GM19099 (cell line): ENCODE measurements around the gene LRP5.

ENCODE experiments used
- POLR2A ChIP-seq: IDR thresholded peaks from 3 replicates; pipeline ENCODE4 v1.6.1; 2011; ENCODE audit warnings: low read depth; ENCODE audit not compliant: insufficient read length; ENCODE audit errors: extremely low read depth

The LRP5 gene

DNA sequence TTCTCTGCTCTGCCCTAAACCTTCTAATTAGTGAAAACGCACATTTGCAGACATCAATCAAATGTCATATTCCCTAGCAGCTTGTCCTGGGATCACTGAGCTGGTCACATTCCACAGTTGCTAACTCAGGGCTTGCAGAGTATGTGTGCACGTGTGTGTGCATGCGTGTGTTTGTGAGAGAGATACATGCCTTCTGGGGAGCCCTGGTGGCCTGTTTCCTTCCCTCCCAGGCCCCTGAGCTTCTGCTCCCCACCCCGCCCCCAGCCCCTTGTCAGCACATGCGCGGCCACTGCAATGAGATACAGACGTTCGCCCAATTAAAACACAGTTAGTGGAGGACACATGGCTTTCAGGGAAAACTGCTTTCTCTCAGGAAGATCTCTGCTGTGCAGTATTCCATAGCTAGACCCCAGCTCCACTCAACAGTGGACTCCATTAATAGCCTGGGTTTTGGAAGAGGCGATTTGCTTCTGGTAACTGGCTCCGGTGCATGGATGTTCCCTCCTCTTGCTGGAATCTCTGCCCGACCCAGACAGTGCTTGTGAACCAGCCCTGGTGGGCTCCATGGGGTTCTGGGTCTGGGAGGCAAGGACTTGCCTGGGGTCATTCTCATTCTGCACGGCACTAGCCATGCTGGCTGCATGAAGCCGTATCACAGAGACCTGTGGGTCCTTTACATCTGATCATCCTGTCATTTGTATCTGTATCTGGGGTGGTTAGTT is 17.7 kb downstream of the LRP5 start:
- TF ChIP-seq POLR2A: no peak

DNA sequence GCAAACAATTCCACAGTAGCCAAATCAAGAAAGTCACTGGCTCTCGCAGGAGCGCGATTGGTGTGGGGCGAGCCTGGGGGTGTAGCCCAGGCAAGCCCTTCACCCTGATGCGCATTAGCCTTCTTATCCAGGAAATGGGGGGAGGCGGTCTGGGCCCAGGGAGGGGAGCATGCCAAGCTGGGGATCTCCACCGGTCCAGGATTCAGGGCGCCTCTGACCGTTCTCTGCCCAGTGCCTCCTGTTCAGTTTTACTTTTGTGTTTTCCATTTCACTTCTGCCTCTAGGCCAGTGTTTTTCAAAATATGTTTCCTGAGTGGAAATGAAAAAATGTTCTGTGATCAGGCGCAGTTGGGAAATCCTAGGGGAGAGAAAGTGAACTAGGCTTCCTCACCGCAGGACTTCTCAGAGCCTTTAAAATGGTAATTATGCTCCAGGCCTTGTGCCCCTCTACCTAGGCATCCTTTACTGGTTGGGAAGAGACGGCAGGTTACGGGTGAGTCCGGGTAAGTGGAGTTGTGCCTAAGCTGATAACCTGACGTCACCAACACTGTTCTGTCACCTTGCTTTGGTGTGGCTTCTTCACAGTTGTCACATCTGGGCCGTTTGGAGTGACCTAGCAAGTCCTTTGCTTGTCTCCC is 18.4 kb downstream of the LRP5 start:
- TF ChIP-seq POLR2A: no peak

DNA sequence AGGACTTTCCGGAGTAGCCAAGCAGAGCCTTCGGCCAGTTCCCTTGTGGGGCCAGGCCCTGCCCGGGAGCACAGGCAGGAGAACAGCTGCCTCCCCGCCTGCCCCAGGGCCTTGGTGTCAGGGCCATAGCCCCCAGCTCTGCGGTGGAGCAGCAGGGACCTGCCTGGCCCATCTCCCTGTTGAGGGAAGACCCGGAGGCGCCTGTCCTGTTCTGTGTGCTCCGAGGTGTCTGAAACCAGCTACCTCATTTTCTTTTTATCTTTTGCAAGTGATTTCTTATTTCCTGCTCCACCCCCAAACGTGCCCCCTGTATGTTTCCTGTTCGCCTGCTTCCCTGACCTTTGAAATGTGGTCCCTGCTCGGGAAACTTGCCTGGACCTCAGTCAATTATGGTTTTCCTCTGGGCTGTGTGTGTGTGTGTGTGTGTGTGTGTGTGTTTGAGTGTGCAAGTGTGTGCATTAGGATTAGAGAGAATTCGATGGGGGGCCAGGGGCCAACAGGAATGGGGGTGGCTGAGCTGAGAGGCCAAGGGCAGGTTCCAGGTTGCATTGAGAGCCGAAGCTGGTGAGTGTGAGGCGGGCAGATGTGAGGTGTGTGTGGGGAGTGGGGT is 19.1 kb downstream of the LRP5 start:
- no peak for TF ChIP-seq POLR2A

DNA sequence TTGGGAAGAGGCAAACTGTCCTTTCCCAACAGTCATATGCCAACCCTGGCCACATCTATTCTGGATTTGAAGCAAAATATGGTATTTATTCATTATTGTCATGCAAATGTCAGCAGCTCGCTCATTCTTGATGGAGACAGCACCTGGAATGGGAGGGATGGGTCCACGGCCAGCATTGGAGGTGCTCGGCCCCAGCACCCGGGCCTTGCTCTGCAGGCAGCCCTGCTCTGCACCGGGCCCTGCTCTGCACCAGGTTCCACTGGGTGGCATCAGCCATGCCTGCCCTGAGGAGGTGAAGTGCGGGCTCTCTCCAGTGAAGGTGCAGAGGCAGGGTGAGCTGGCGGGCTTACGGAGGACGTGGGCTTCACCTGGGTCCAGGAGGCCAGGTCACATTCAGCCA is 19.8 kb downstream of the LRP5 start:
- TF ChIP-seq POLR2A: no peak

DNA sequence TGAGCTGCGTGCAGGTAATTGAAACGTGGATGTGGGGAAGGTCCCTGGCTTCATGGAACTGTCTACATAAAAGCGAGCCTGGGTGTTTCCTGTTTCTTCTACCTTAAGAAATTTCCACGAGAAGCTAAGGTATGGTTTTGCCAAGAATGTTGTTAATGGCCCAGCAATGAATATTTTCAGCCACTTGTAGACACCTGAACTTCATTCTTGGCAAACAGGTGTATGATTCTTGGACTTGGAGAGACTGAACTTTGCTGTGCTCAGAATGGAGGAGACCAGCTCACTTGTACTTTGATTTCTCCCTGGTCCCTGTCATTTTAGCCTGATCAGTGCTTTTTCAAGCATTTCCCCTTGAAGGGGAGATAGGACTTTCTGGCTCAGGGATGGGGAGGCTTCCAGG is 20.8 kb downstream of the LRP5 start:
- TF ChIP-seq POLR2A: no peak

DNA sequence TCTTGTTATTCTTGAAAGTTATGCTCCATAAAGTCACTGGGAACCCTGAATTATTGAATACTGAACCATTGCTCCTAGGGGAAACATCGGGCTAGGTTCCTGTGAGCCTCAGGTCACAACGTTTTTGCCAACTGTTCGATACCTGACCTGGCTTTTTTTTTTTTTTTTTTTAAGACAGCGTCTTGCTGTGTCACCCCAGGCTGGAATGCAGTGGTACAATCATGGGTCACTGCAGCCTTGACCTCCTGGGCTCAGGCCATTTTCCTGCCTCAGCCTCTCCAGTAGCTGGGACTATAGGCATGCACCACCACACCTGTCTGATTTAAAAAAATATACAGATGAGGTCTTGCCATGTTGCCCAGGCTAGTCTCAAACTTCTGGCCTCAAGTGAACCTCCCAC is 22.5 kb downstream of the LRP5 start:
- TF ChIP-seq POLR2A: no peak

DNA sequence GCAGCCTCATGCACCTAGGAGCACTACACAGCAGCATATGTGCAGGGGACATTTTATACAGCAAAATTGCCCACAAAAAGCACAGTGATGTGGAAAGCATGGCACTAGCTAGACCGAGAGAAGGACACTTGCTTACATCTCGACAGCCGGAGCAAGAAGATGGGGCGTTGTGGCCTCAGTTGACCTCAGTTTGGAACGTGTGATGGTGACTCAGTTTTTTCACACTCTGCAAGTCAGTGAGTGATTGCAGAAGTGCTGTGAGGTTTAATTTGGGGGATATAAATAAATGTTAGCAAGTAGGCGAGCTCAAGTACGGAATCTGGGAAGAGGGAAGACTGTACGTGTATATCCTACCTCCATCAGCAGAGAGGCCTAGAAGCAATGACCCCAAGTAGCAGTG is 23.3 kb downstream of the LRP5 start:
- no peak for TF ChIP-seq POLR2A

DNA sequence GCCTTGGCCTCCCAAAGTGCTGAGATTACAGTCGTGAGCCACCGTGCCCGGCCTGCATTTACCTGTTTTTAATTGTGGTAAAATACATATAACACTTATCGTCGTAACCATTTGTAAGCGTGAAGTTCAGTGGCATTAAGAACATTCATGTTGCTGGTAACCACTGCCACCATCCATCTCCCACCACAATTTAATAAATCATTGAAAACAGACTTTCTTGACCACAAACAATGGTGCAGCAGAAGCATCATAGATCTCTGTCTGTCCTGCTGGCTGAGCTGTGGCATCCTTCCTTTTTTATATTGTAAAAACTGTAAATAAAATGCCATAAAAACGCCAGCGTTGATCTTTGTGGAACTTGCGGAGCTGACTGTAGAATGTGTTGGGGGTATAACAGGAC is 24.3 kb downstream of the LRP5 start:
- TF ChIP-seq POLR2A: no peak

DNA sequence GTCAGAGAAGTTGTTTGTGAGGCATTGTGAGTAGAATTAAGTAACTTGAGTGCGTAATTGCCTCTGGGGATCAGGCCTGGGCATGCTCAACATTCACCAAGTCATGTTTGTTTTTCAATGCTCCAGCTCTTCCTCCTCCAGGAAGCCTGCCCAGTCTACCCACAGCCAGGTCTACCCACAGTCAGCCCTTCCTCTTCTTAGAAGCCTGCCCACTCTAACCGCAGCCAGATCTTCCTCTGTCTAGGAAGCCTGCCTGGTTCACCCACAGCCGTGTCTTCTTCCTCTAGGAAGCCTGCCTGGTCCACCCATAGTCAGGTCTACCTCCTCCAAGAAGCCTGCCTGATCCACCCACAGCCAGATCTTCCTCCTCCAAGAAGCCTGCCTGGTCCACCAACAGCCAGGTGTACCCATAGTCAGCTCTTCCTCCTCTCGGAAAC is 25.0 kb downstream of the LRP5 start:
- TF ChIP-seq POLR2A: no peak

DNA sequence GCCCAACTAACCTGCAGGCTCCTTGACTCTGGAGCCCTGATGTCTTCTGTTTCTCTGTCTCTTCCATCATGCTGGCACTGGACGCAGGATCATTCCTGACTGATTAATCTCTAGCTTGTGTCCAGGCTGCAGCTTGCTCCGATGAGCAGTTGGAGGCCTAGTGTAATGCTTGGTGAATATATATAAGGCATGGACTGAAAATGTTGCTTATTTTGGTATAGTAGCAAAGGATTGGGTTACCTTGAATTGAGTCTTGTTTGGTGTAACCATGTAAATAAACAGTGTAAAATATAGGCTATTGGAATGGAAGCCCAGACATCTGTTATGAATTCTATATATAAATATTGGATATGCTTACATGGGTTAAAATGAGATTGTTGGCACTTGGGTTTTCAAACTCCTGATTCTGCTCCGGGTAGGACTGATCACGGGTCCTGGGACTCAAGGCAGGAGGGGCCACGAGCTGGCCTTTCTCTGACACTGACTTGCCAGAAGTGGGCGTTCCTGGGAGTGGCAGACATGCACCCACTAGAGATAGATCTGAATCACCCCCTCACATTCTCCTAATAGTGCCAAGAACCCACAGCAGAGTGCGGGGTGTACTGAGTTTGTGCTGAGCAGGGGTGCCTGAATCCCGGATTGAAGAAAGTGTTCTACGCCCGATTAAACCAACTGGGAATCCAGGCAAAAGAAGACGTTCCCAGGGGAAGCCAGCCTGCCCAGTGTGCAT is 25.8 kb downstream of the LRP5 start:
- TF ChIP-seq POLR2A: no peak

DNA sequence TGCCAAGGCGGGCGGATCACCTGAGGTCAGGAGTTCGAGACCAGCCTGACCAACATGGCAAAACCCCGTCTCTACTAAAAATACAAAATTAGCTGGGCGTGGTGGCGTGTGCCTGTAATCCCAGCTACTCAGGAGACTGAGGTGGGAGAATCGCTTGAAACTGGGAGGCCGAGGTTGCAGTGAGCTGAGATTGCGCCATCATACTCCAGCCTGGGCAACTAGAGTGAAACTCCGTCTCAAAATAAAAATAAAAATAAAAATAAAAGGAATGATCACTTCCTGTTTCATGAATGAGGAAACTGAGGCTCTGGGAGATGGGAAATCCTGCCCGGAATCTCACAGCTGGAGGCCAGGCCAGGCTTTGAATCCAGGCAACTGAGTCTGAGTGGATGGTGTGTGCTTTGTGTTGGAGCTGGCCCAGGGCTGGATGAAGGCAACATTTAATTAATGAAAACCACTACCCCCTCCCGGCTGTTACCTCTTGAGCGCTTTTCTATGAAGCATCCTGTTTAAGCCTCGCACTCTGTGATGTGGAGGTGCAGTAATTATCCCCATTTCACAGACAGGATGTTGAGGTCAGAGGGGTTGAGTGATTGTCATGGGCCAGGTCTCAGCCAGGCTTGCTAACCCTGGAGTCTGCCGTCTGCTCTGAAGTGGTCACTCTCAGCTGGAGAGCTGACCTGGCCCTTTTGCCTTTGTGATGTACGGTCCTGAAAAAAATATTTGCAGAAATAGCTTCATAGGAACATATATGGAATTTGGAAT is 27.8 kb downstream of the LRP5 start:
- no peak for TF ChIP-seq POLR2A

DNA sequence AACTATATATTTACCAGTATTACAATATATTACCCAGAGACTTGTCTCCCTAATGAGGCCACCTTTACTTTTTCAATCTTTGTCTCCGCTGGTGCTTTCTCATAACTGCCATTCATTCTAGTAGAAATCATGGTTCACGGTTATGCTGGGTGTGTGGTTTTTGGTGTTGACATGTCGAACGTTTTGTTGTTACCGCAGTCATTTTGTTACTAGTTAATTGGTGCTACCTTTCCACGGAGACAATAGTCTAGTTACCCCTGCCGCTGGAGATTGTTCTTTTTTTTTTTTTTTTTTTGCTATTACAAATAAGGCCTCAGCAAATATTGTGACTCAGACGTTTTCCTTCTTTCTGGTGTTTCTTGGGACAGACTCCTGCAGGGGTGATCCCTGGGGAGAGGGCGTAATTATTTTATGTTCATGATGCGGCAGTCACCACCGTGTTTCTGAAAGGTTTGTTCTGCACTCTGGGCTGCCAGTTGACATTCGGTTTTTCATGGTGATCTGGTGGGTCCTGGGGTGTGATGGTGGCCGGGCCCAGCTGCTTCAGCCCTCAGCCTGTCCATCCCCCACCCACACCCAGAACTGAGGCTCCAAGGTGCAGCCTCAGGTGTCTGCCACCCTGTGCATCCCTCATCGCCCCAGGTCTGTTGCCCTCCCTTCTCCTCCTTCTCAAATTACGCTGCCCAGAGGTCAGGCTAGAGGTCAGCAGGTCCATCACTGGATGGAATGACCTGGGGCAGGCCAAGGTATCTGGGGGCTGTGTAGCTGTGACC is 28.6 kb downstream of the LRP5 start:
- no peak for TF ChIP-seq POLR2A

DNA sequence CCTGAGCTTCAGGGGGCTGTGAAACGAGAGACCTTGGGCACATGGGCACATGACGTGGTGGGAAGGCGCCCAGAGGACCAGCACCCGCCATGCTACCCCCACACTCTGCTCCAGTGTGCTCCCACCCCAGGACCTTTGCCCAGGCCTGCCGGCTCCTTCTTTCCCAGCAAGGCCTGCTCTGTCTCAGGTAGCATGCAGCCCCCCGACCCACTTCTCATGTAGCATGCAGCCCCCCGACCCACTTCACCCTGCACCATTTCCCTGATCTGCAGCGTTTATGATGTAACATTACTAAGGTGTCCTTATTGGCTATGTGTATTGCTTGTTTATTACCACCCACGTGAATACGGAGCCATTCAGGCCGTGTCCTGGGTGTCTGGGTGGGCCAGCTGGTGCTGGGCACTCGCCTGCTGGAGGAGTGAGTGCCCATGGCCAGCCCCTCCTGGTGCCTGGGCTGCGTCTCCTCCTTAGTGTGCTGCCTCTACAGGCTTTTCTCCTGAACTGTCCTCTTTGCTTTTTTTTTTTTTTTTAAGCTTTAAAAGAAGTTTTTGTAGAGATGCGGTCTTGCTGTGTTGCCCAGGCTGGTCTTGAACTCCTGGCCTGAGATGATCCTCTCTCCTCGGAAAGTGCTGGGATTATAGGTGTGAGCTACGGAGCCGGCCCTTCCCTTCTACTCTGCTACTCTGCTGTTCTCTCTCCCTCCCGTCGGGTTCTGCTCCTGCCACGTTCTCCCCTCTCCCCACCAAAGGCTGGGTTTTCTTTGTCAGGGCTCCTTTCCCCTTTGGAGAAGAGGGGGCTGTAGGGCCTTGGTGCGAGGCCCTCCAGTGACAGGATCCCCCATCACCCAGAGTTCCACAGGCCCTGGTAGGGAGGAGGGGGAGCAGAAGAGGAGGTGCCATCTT is 29.4 kb downstream of the LRP5 start:
- TF ChIP-seq POLR2A: no peak
